ENCODE measurements around the gene PRCD.

Gene PRCD, protein sequence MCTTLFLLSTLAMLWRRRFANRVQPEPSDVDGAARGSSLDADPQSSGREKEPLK

GRCh38 chr17:76539631-76540271, at the start of gene PRCD:
Gene PRCD, plus strand, starts transcription at chr17:76540044. Its CDS starts 98 bp downstream, at chr17:76540142.
- in situ Hi-C loops (cut with HindIII; ENCODE audit: low sequenced_read_pairs): no loop called here
- peak within 1 kb of the TSS; percentile 27 for H3K4me3 ChIP-seq (ENCODE audit: low read depth, low read length)
- DNase-seq (ENCODE audit: low read depth, low spot score): no peak
- TF ChIP-seq CTCF (IDR thresholded peaks at IDR 0.05; ENCODE audit: low read depth, low read length): no peak

- no peak for DNase-seq (ENCODE audit: low read depth, low spot score)
- no peak overlapping the region for H3K4me3 ChIP-seq (ENCODE audit: low read depth, low read length)
- in situ Hi-C loops (cut with HindIII; ENCODE audit: low sequenced_read_pairs): no loop called here
- no peak for TF ChIP-seq CTCF (IDR thresholded peaks at IDR 0.05; ENCODE audit: low read depth, low read length)
Measured at GRCh38 chr17:76490112-76490710, 49.6 kb upstream of the PRCD start.

DNA sequence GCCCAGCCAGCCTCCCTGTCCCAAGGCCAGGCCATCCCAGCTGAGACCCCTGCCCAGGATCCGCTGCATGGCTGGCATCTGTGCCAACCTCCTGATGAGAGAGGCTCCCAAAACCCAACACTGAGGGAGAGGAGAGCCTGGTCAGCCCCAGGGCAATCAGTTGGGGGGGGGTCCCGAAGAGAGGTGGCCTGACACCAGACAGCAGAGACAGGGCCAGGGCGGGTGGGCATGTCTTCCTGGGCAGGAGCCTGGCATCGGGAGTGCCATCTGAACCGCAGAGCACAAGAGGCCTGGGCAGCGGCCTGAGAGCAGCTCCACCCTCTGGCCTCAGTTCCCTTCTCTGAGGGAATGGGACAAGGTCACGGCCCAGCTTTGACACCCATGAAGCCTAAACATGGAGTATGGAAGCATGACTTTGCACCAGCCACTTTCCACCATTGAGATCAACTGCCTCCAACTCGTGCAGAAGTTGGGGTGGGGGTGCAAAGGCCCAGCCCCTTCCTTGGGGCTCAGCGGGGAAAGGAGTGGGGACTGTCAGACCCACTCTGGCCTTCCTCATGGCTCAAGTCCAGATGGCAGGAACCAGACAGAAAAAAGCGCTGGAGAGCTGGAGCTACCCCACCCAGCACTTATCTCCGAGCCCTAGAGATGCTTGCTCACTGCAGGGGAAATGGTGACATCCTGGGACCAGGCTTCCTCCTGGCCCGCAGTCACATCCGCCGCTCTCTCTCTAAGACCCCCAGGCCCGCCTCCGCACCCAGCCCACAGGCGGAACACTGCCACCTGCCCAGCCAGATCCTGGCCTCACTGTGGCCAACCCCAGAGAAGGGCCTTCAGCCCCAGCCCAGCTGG, 48.3 kb upstream of the PRCD start:
- DNase-seq (ENCODE audit: low read depth, low spot score): no peak
- in situ Hi-C loops (cut with HindIII; ENCODE audit: low sequenced_read_pairs): no loop called here
- no peak for TF ChIP-seq CTCF (IDR thresholded peaks at IDR 0.05; ENCODE audit: low read depth, low read length)
- no peak overlapping the region for H3K4me3 ChIP-seq (ENCODE audit: low read depth, low read length)

DNA sequence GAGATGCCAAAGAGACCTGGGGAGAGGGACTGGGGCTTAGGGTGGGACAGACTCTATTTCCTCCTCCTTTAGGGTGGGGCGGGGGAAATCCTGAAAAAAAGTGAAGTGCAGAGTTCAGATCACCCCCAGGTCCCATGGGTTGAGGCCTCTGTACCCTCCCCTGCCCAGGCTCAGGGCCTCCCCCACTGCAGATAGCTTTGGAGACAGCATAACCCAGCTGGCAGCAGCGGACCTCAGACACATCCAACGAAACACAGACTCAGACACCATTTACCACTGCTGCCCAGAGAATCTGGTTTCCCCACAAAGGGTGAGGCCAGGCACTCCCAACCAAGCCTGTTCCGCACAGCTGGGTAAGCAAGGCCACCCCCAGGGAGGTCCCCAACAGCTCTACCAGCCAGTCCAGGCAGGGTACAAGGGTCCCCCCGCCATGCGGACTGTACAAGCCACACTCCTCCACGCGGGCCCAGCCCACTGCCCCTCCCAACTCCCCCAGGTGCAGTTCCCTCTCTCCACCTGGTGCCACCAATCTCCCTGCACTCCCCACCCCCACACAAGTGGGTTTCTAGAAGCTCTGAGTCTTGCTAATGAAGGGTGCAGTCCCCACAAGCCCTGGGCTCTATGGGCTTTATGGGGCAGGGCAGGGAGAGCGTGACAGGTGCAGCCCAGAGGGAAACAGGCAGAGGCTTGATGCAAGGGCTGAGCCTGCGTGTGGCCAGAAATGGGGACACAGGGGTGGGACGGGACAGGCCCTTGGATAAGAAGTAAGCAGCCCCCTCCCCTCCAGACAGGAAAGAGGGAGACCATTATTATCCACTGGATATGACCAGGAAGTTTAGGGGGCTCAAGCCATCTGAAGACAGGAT, 47.5 kb upstream of the PRCD start:
- in situ Hi-C loops (cut with HindIII; ENCODE audit: low sequenced_read_pairs): no loop called here

DNA sequence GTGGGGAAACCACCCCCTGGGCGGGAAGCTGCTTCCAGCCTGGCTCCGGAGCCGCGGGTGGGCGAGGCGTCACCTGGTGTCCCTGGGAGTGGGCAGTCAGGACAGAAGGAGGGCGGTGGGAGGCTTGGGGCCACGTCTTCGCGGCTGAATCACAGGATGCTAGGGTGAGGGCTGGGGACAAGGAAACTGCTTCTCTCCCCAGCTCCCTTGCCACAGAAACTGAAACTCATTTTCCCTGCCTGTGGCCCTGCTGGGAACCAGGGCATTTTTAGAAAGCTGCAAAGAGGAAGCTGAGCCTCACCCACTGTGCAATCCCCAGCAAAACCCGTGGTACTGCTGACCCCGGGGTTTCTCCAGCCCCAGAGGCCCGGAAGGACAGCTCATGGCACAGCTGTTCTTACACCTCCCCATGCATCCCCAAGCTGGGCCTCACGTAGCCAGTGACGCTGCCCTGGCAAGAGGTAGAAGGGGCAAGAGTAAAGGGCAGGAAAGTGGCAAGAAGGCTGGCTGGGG, 46.8 kb upstream of the PRCD start:
- in situ Hi-C loops (cut with HindIII; ENCODE audit: low sequenced_read_pairs): no loop called here
- no peak overlapping the region for H3K4me3 ChIP-seq (ENCODE audit: low read depth, low read length)
- DNase-seq (ENCODE audit: low read depth, low spot score): peak; percentile 87
- TF ChIP-seq CTCF (IDR thresholded peaks at IDR 0.05; ENCODE audit: low read depth, low read length): no peak

More for the DNA sequence above, 47.5 kb upstream of the PRCD start:
- DNase-seq (ENCODE audit: low read depth, low spot score): no peak
- H3K4me3 ChIP-seq (ENCODE audit: low read depth, low read length): no peak overlapping the region
- TF ChIP-seq CTCF (IDR thresholded peaks at IDR 0.05; ENCODE audit: low read depth, low read length): no peak

Data from astrocyte of the spinal cord (primary cell).